Epithelial cell of esophagus (primary cell): ENCODE results near the gene DAPK2.

ENCODE experiments used
- DNase-seq: peaks from one replicate; pipeline ENCODE4 v3.0.0; 2010; ENCODE audit warnings: low read depth
- H3K4me3 ChIP-seq: 2 replicates; pipeline ENCODE4 v1.5.1; 2011; ENCODE audit warnings: mild to moderate bottlenecking, low read length, control low read depth
- TF ChIP-seq, protein P1 (sequence below): IDR thresholded peaks from 2 replicates; pipeline ENCODE4 v1.5.1; 2011; ENCODE audit warnings: low read depth, mild to moderate bottlenecking, low read length, control low read depth, inconsistent platforms; ENCODE audit not compliant: insufficient read depth; ENCODE audit errors: missing control alignments

The DAPK2 gene

DNA sequence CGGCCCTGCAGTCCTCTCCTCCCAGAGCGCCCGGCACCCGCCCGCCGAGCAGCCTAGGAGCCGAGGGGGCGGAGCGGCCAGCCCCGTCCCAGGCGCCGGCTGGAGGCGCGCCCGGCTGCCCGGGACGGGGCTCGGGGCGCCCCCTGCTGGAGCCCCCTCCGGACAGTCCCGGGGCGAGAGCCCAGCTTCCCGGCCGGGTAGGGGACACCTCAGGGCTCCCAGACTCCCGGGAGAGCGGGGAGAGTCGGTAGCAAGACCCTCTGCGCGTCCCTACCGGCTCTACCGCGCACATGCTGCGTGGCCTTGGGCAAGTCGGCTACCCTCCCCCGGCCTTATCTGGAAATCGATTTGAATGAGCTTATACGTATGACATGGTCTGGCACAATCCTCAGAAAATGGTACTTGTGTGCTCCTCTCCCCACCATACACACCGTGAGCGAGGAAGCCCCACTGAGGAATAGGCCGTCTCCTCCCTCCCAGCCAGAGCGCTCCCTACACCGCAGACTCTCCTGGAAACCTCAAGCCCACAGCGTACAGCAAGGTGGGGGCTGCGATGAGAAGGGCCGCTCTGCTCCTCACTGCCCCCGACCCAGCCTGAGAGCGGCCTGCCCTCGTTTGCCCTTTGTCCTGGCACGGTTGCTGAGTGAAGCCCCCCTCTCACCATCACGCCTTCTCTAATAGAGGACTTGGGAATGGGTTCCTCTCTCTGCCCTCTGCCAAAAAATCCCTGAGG is at the start of gene DAPK2:
Gene DAPK2 (minus strand): TSS at position 65 of the 733 bp plus-strand sequence. CDS start 6,224 bp downstream, outside the sequence.
- DNase-seq = peak; percentile 65
- TF ChIP-seq, protein P1, sequence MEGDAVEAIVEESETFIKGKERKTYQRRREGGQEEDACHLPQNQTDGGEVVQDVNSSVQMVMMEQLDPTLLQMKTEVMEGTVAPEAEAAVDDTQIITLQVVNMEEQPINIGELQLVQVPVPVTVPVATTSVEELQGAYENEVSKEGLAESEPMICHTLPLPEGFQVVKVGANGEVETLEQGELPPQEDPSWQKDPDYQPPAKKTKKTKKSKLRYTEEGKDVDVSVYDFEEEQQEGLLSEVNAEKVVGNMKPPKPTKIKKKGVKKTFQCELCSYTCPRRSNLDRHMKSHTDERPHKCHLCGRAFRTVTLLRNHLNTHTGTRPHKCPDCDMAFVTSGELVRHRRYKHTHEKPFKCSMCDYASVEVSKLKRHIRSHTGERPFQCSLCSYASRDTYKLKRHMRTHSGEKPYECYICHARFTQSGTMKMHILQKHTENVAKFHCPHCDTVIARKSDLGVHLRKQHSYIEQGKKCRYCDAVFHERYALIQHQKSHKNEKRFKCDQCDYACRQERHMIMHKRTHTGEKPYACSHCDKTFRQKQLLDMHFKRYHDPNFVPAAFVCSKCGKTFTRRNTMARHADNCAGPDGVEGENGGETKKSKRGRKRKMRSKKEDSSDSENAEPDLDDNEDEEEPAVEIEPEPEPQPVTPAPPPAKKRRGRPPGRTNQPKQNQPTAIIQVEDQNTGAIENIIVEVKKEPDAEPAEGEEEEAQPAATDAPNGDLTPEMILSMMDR = peak; percentile 53
- H3K4me3 ChIP-seq = peak within 1 kb of the TSS; percentile 55

- DNase-seq = no peak
- peak overlapping the region; percentile 90 for H3K4me3 ChIP-seq
- TF ChIP-seq, protein P1 = no peak
Measured at GRCh38 chr15:64095431-64095794, 49.1 kb upstream of the DAPK2 start.

DNA sequence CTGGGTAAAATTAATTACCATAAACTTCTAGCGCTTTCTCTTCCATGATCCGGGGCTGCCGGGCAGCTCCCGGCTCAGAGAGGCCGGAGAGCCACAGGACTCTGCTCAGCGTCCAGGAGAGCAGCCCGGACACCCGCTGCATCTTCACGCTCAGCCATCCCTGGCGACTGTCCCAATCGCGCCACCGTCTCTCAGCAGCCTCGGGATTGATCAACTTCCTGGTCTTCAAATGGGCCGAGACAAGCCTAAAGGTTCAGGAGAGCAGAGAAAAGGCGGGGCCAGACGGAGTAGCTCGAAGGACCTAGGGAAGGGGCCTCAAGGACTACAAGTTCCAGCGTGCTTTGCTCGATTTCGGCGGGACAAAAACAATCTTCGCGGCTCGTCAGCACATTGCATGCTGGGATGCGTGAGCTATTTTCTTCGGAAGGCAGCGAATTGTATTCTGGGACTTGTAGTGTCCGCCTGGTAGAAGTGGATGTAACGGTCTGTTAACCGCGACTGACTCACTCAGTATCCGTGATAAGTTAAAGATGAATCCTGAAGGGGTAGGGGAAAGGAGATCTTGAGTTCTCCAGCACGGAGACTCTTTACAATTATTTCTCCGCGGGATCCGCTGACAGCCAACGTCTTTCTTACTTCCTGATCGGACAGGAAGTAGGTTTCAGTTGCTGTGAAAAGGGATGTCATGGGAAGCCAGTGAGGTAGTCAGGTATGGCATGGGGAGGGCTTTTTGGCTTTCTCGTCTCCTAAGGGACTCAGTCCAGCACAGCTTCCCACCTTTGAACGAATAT is 47.5 kb upstream of the DAPK2 start, which contains the start of gene CIAO2A:
Gene CIAO2A (minus strand): TSS at position 212 of the 791 bp plus-strand sequence. CDS start 70 bp downstream, at position 142.
- TF ChIP-seq, protein P1 = no peak
- peak within 1 kb of the TSS; percentile 80 for H3K4me3 ChIP-seq
- peak; percentile 100 for DNase-seq

DNA sequence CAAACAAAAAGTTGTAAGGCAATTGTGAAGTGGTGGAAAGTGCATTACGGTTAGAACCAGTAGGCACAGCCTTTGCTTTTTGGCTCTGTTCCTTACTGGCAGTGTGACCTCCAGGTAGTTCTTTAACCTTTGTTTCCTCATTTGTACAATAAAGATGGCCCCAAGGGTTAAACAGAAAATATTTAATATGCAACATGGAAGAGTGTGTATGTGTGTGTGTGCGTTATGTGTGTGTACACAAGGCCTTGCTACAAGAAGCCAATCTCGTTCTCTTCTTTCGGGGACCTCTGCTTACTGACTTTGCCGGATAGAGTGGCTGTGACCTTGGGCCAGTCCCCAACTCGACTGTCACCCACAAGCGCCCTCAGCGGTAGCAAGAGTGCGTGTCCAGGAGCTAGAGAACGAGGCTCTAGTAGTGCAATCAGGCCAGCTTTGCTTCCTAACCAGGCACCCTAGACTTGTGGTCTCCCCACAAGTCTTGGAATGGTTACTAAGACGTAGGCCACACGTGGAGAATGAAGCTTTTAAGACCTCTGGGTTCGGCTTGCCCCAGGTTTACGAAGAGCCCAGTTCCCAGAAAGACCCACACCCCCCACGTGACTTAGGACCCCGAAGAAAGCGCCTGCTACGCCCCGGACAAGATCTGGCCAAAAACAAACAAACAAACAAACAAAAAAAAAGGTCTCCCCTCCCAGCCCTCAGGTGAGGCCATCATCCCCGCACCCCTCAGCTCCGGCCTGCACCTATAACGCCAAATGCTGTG is 46.8 kb upstream of the DAPK2 start:
- DNase-seq = peak; percentile 32
- peak overlapping the region; percentile 80 for H3K4me3 ChIP-seq
- TF ChIP-seq, protein P1 = no peak

- peak overlapping the region; percentile 80 for H3K4me3 ChIP-seq
- no peak for DNase-seq
- TF ChIP-seq, protein P1 = no peak
Measured at GRCh38 chr15:64092075-64092820, 46.0 kb upstream of the DAPK2 start.

GRCh38 chr15:64090527-64090926 is 44.2 kb upstream of the DAPK2 start:
- TF ChIP-seq, protein P1 = no peak
- no peak for DNase-seq

More at GRCh38 chr15:64090527-64090926, 44.2 kb upstream of the DAPK2 start:
- no peak overlapping the region for H3K4me3 ChIP-seq
